Measurements from ENCODE around the gene THADA.

Gene THADA

DNA sequence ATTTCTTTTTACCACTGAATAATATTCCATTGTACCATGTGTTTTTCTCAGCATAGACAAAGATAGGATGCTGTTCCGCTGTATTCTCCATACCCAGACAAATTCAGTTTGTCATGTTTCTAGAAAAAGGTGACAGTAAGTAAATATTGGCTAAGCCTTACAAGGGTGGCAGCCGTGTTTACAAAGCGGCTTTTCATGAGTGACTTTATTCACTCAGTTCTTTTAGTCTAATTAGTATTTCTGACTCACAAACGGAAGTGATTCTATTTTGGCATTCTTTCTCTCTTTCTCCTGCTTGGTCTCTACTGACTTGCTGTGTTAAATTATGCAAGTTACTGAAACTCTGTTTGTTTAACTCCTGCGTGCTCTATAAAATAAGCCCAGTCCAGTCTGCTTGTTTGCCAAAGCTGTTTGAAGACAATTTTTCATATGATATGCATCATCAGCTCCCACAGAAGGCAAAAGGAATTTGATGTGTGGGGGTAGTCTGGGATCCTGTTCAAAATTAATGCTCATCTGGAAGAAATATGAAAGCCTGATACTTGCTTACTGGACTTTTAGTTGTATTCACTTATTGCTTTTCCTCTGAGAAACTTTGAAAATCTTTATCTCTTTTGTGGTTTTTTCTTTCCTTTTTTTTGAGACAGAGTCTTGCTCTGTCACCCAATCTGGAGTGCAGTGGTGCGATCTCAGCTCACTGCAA lies 38.9 kb upstream of the THADA start (continued):
- no peak for TF ChIP-seq ZNF837 (tag by site-specific recombination; IDR thresholded peaks at IDR 0.05)
- TF ChIP-seq, protein P1, sequence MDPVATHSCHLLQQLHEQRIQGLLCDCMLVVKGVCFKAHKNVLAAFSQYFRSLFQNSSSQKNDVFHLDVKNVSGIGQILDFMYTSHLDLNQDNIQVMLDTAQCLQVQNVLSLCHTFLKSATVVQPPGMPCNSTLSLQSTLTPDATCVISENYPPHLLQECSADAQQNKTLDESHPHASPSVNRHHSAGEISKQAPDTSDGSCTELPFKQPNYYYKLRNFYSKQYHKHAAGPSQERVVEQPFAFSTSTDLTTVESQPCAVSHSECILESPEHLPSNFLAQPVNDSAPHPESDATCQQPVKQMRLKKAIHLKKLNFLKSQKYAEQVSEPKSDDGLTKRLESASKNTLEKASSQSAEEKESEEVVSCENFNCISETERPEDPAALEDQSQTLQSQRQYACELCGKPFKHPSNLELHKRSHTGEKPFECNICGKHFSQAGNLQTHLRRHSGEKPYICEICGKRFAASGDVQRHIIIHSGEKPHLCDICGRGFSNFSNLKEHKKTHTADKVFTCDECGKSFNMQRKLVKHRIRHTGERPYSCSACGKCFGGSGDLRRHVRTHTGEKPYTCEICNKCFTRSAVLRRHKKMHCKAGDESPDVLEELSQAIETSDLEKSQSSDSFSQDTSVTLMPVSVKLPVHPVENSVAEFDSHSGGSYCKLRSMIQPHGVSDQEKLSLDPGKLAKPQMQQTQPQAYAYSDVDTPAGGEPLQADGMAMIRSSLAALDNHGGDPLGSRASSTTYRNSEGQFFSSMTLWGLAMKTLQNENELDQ (tag by site-specific recombination; IDR thresholded peaks at IDR 0.05; ENCODE audit: low read depth): 0 out of 2 replicates have a peak, but pooled peaks have one; percentile 58
- TF ChIP-seq, protein P2, sequence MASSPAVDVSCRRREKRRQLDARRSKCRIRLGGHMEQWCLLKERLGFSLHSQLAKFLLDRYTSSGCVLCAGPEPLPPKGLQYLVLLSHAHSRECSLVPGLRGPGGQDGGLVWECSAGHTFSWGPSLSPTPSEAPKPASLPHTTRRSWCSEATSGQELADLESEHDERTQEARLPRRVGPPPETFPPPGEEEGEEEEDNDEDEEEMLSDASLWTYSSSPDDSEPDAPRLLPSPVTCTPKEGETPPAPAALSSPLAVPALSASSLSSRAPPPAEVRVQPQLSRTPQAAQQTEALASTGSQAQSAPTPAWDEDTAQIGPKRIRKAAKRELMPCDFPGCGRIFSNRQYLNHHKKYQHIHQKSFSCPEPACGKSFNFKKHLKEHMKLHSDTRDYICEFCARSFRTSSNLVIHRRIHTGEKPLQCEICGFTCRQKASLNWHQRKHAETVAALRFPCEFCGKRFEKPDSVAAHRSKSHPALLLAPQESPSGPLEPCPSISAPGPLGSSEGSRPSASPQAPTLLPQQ (tag by site-specific recombination; IDR thresholded peaks at IDR 0.05): no peak
- no peak for TF ChIP-seq ZFP3 (tag by site-specific recombination; IDR thresholded peaks at IDR 0.05; ENCODE audit: low read depth)
- TF ChIP-seq ZNF292 (tag by site-specific recombination; IDR thresholded peaks at IDR 0.05; ENCODE audit: borderline replicate concordance, low read depth): no peak
- TF ChIP-seq ZNF169 (tag by site-specific recombination; IDR thresholded peaks at IDR 0.05): no peak
- TF ChIP-seq, protein P3, sequence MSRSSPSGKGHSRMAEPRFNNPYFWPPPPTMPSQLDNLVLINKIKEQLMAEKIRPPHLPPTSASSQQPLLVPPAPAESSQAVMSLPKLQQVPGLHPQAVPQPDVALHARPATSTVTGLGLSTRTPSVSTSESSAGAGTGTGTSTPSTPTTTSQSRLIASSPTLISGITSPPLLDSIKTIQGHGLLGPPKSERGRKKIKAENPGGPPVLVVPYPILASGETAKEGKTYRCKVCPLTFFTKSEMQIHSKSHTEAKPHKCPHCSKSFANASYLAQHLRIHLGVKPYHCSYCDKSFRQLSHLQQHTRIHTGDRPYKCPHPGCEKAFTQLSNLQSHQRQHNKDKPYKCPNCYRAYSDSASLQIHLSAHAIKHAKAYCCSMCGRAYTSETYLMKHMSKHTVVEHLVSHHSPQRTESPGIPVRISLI (tag by site-specific recombination; IDR thresholded peaks at IDR 0.05): 0 out of 2 replicates have a peak, but pooled peaks have one; percentile 41
- no peak for TF ChIP-seq YY1 (tag by site-specific recombination; IDR thresholded peaks at IDR 0.05)
- TF ChIP-seq FEZF1 (tag by site-specific recombination; IDR thresholded peaks at IDR 0.05): peak; percentile 53
- peak; percentile 74; the same call in 1 of the 2 replicates for TF ChIP-seq ZNF184 (tag by site-specific recombination; IDR thresholded peaks at IDR 0.05)
- TF ChIP-seq, protein P4, sequence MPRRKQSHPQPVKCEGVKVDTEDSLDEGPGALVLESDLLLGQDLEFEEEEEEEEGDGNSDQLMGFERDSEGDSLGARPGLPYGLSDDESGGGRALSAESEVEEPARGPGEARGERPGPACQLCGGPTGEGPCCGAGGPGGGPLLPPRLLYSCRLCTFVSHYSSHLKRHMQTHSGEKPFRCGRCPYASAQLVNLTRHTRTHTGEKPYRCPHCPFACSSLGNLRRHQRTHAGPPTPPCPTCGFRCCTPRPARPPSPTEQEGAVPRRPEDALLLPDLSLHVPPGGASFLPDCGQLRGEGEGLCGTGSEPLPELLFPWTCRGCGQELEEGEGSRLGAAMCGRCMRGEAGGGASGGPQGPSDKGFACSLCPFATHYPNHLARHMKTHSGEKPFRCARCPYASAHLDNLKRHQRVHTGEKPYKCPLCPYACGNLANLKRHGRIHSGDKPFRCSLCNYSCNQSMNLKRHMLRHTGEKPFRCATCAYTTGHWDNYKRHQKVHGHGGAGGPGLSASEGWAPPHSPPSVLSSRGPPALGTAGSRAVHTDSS (tag by site-specific recombination; IDR thresholded peaks at IDR 0.05): 0 out of 2 replicates have a peak, but pooled peaks have one; percentile 14
- no peak for TF ChIP-seq ZNF239 (tag by site-specific recombination; IDR thresholded peaks at IDR 0.05)
- TF ChIP-seq ZNF600 (tag by site-specific recombination; IDR thresholded peaks at IDR 0.05): peak; percentile 42; the same call in 1 of the 2 replicates
- TF ChIP-seq, protein P5, sequence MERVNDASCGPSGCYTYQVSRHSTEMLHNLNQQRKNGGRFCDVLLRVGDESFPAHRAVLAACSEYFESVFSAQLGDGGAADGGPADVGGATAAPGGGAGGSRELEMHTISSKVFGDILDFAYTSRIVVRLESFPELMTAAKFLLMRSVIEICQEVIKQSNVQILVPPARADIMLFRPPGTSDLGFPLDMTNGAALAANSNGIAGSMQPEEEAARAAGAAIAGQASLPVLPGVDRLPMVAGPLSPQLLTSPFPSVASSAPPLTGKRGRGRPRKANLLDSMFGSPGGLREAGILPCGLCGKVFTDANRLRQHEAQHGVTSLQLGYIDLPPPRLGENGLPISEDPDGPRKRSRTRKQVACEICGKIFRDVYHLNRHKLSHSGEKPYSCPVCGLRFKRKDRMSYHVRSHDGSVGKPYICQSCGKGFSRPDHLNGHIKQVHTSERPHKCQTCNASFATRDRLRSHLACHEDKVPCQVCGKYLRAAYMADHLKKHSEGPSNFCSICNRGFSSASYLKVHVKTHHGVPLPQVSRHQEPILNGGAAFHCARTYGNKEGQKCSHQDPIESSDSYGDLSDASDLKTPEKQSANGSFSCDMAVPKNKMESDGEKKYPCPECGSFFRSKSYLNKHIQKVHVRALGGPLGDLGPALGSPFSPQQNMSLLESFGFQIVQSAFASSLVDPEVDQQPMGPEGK (tag by site-specific recombination; IDR thresholded peaks at IDR 0.05): 0 out of 2 replicates have a peak, but pooled peaks have one; percentile 9
- no peak for TF ChIP-seq ZNF155 (tag by site-specific recombination; IDR thresholded peaks at IDR 0.05)
- no peak for TF ChIP-seq ZNF747 (tag by site-specific recombination; IDR thresholded peaks at IDR 0.05)
- TF ChIP-seq, protein P6, sequence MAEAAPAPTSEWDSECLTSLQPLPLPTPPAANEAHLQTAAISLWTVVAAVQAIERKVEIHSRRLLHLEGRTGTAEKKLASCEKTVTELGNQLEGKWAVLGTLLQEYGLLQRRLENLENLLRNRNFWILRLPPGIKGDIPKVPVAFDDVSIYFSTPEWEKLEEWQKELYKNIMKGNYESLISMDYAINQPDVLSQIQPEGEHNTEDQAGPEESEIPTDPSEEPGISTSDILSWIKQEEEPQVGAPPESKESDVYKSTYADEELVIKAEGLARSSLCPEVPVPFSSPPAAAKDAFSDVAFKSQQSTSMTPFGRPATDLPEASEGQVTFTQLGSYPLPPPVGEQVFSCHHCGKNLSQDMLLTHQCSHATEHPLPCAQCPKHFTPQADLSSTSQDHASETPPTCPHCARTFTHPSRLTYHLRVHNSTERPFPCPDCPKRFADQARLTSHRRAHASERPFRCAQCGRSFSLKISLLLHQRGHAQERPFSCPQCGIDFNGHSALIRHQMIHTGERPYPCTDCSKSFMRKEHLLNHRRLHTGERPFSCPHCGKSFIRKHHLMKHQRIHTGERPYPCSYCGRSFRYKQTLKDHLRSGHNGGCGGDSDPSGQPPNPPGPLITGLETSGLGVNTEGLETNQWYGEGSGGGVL (tag by site-specific recombination; IDR thresholded peaks at IDR 0.05): no peak
- 0 out of 2 replicates have a peak, but pooled peaks have one; percentile 21 for TF ChIP-seq SP7 (tag by site-specific recombination; IDR thresholded peaks at IDR 0.05)
- TF ChIP-seq ZNF23 (tag by site-specific recombination; IDR thresholded peaks at IDR 0.05; ENCODE audit: borderline replicate concordance): no peak
- TF ChIP-seq ZFP69B (tag by site-specific recombination; IDR thresholded peaks at IDR 0.05): 0 out of 2 replicates have a peak, but pooled peaks have one; percentile 16
- TF ChIP-seq OVOL3 (tag by site-specific recombination; IDR thresholded peaks at IDR 0.05): peak; percentile 81; the same call in 1 of the 2 replicates
- no peak for TF ChIP-seq ZNF37A (tag by site-specific recombination; IDR thresholded peaks at IDR 0.05)
- 0 out of 2 replicates have a peak, but pooled peaks have one; percentile 28 for TF ChIP-seq ZNF24 (tag by site-specific recombination; IDR thresholded peaks at IDR 0.05)
- TF ChIP-seq, protein P7, sequence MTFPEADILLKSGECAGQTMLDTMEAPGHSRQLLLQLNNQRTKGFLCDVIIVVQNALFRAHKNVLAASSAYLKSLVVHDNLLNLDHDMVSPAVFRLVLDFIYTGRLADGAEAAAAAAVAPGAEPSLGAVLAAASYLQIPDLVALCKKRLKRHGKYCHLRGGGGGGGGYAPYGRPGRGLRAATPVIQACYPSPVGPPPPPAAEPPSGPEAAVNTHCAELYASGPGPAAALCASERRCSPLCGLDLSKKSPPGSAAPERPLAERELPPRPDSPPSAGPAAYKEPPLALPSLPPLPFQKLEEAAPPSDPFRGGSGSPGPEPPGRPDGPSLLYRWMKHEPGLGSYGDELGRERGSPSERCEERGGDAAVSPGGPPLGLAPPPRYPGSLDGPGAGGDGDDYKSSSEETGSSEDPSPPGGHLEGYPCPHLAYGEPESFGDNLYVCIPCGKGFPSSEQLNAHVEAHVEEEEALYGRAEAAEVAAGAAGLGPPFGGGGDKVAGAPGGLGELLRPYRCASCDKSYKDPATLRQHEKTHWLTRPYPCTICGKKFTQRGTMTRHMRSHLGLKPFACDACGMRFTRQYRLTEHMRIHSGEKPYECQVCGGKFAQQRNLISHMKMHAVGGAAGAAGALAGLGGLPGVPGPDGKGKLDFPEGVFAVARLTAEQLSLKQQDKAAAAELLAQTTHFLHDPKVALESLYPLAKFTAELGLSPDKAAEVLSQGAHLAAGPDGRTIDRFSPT (tag by site-specific recombination; IDR thresholded peaks at IDR 0.05): no peak

All from HEK293 (cell line).